Esophagus muscularis mucosa (tissue), 3 donors: ENCODE measurements around the gene WFDC13.

Experiments
- POLR2A ChIP-seq: fragments of 450-650 bp; IDR thresholded peaks from one replicate; pipeline ENCODE4 v1.6.1; 2017; ENCODE audit warnings: antibody characterized with exemption, moderate library complexity, mild to moderate bottlenecking, low read depth
- POLR2AphosphoS5 ChIP-seq, 2 donors: sonication (generic); formaldehyde crosslinking; IDR thresholded peaks; one replicate each; pipeline ENCODE4 v1.6.1; 2017; ENCODE audit warnings: antibody characterized with exemption in 2 of 2
- TF ChIP-seq, protein P1 (sequence below), 3 experiments: fragments of 200-600 bp in 2 of 3; fragments of 450-650 bp in 1 of 3; sonication (generic) in 2 of 3; IDR thresholded peaks; one replicate each; pipeline ENCODE4 v1.5.1; 2017 to 2019; ENCODE audit warnings: antibody characterized with exemption in 3 of 3, mild to moderate bottlenecking in 2 of 3, moderate library complexity in 1 of 3

DNA sequence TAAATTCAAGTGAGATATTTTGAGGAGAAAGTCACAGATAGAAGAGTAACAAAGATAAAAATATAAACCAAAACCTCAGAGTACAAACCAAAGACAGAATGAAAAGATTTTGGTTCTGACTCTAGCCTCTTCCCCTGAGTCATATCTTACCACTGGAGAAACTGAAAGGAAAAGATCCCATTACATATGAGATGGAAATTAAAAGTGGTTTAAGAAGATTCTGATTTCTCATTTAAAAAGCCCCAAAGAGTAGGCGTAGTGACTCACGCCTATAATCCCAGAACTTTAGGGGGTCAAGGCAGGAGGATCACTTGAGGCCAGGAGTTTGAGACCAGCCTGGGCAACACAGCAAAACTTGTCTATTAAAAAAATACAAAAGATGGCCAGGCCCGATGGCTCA lies 50.9 kb downstream of the WFDC13 start:
- TF ChIP-seq POLR2AphosphoS5 (IDR thresholded peaks at IDR 0.05) (no peak), POLR2A (no peak)
- TF ChIP-seq, protein P1, sequence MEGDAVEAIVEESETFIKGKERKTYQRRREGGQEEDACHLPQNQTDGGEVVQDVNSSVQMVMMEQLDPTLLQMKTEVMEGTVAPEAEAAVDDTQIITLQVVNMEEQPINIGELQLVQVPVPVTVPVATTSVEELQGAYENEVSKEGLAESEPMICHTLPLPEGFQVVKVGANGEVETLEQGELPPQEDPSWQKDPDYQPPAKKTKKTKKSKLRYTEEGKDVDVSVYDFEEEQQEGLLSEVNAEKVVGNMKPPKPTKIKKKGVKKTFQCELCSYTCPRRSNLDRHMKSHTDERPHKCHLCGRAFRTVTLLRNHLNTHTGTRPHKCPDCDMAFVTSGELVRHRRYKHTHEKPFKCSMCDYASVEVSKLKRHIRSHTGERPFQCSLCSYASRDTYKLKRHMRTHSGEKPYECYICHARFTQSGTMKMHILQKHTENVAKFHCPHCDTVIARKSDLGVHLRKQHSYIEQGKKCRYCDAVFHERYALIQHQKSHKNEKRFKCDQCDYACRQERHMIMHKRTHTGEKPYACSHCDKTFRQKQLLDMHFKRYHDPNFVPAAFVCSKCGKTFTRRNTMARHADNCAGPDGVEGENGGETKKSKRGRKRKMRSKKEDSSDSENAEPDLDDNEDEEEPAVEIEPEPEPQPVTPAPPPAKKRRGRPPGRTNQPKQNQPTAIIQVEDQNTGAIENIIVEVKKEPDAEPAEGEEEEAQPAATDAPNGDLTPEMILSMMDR (IDR thresholded peaks at IDR 0.05) = no peak
